Omental fat pad (tissue), 4 donors: ENCODE measurements around the gene ZDHHC19. TPM values are rescaled to one million over a fixed set of nuclear protein-coding genes. Genes with fewer than 3 reads are reported as not detected.
"Not testable (repeated sequence)": the region's sequence is repeated elsewhere in the genome, so short reads cannot be mapped to it uniquely, and the experiment has no call there.

ENCODE experiments used
- ATAC-seq: fragments of 150-250 bp; one replicate; pipeline ENCODE4 v1.9.1; 2016; ENCODE audit warnings: mild to moderate bottlenecking, moderate library complexity; ENCODE audit not compliant: low FRiP score
- DNase-seq: peaks from one replicate; pipeline ENCODE4 v3.0.0-alpha.2; 2019; ENCODE audit warnings: low spot score
- total RNA-seq, 4 donors: library from RNA; depleted of rRNA; stranded (reverse); fragments of >200 nt; gene quantifications; one replicate each; pipeline ENCODE4 v1.1.0, GENCODE V29; 2016
- TF ChIP-seq, protein P1 (sequence below), 3 donors: fragments of 450-650 bp; IDR thresholded peaks; one replicate each; pipeline ENCODE4 v1.5.1; 2016 to 2017; ENCODE audit warnings: antibody characterized with exemption in 3 of 3, mild to moderate bottlenecking in 3 of 3, moderate library complexity in 2 of 3

Gene ZDHHC19
- total RNA-seq, 4 donors from 2014 or later, result not detected

GRCh38 chr3:196165850-196166249 is 45.4 kb downstream of the ZDHHC19 start:
- ATAC-seq, result no peak

DNA sequence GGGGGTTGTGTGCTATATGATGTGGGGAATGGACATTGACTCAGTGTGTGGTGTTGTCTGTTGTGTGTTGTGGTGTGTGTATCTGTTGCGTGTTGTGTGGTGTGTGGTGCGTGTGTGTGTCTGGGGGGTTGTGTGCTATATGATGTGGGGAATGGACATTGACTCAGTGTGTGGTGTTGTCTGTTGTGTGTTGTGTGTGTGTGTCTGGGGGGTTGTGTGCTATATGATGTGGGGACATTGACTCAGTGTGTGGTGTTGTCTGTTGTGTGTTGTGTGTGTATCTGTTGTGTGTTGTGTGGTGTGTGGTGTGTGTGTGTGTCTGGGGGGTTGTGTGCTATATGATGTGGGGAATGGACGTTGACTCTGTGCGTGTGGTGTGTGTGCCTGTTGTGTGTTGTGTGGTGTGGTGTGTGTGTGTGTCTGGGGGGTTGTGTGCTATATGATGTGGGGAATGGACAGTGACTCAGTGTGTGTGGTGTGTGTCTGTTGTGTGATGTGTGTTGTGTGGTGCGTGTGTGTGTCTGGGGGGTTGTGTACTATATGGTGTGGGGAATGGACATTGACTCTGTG is 46.1 kb downstream of the ZDHHC19 start:
- DNase-seq, ATAC-seq: not testable (repeated sequence)

More at GRCh38 chr3:196165850-196166249, 45.4 kb downstream of the ZDHHC19 start:
- no peak for DNase-seq
- TF ChIP-seq, protein P1, sequence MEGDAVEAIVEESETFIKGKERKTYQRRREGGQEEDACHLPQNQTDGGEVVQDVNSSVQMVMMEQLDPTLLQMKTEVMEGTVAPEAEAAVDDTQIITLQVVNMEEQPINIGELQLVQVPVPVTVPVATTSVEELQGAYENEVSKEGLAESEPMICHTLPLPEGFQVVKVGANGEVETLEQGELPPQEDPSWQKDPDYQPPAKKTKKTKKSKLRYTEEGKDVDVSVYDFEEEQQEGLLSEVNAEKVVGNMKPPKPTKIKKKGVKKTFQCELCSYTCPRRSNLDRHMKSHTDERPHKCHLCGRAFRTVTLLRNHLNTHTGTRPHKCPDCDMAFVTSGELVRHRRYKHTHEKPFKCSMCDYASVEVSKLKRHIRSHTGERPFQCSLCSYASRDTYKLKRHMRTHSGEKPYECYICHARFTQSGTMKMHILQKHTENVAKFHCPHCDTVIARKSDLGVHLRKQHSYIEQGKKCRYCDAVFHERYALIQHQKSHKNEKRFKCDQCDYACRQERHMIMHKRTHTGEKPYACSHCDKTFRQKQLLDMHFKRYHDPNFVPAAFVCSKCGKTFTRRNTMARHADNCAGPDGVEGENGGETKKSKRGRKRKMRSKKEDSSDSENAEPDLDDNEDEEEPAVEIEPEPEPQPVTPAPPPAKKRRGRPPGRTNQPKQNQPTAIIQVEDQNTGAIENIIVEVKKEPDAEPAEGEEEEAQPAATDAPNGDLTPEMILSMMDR (IDR thresholded peaks at IDR 0.05), result no peak

DNA sequence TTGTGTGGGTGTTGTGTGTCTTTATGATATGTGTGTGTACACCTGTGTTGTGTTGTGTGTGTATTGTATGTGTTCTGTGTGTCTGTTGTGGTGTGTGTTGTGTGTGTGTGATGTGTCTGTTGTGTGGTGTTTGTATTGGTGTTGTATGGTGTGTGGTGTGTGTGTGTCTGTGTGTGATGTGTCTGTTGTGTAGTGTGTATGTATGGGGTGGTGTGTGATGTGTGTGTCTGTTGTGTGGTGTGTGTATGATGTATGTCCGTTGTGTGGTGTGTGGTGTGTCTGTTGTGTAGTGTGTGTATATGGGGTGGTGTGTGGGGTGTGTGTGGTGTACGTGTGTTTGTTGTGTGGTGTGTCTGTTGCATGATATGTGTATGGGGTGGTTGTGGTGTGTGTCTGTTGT is 46.6 kb downstream of the ZDHHC19 start:
- ATAC-seq (no peak), DNase-seq (no peak)
- TF ChIP-seq, protein P1 (IDR thresholded peaks at IDR 0.05), result no peak

DNA sequence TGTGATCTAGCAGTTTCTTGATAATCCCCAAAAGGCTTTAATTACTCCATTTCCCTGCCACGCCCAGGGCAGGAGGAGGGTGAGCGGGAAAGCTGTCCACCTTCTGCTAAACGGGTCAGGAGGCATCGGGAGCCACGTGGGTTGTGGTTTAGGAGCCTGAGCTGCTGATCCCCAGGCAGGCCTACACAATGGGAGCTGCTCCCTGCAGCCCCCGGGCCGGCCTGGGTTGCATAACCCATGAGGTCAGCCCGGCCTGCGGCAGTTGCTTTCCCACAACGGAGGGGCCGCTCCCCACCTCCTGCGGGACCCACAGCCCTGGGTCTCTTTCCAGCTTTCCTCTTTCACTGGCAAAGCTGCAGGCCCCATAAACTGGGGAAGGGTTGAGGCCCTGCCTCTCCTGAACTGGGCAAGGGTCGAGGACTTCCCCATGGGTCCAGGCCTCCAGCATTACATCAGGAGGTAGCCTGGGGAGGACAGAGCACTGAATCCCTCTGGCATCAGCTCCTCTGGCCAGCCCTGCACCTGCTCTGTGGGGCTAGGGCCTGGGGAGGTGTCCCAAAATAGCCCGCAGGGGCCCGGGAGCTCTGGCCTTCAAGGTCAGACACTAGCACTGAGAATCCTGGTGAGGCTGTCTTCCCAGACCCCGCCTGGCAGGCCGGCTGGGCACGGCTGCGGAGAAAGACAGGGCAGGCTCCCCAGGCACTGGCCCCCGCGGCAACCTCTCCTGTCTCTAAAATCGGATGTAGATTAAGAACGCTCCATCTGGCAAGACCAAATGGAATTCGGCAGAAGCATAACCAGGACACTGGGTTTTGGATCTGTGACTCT is 47.3 kb downstream of the ZDHHC19 start:
- ATAC-seq, result peak; percentile 17
- TF ChIP-seq, protein P1 (IDR thresholded peaks at IDR 0.05), result no peak
- no peak for DNase-seq

- no peak for DNase-seq
- TF ChIP-seq, protein P1 (IDR thresholded peaks at IDR 0.05), result no peak
- no peak for ATAC-seq
Measured at GRCh38 chr3:196163212-196163611, 48.0 kb downstream of the ZDHHC19 start.

GRCh38 chr3:196162679-196163078 is 48.5 kb downstream of the ZDHHC19 start:
- no peak for ATAC-seq
- no peak for DNase-seq

More at GRCh38 chr3:196162679-196163078, 48.5 kb downstream of the ZDHHC19 start:
- TF ChIP-seq, protein P1 (IDR thresholded peaks at IDR 0.05), result no peak
